GM19035 (cell line): ENCODE measurements around the gene ZC3H7A.

ENCODE experiments used
- ATAC-seq: cut with Tn5 transposase; IDR thresholded peaks from one replicate; pipeline ENCODE4 v1.9.1; 2021; ENCODE audit not compliant: unreplicated experiment

Gene ZC3H7A

DNA sequence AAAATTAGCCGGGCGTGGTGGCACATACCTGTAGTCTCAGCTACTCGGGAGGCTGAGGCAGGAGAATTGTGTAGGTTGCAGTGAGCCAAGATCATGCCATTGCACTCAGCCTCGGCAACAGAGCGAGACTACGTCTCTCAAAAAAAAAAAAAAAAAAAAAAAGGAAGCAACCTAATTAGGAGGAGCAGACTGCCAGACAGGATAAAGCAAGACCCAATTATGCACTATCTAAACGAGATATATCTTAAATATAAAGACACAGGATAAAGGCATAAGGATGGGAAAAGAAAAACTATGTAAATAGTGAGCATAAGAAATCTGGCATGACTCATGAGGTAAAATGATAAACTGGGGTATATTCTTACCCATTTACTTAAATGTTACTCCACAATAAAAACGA is 59.3 kb downstream of the ZC3H7A start:
- ATAC-seq: no peak

DNA sequence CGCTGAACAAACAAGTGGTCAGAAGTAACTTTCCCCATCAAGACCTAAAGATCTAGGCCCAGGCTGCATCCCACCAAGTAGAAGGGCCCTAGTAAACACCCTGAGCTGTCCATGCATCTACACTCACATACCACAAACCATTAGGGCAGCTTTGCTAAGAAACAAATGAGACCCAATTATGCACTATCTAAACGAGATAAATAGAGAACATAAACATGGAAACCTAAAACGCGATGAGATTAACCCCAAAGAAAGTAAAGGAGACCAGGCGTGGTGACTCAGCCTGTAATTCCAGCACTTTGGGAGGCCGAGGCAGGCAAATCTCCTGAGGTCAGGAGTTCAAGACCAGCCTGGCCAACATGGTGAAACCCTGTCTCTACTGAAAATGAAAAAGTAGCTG is 60.2 kb downstream of the ZC3H7A start:
- ATAC-seq: no peak

DNA sequence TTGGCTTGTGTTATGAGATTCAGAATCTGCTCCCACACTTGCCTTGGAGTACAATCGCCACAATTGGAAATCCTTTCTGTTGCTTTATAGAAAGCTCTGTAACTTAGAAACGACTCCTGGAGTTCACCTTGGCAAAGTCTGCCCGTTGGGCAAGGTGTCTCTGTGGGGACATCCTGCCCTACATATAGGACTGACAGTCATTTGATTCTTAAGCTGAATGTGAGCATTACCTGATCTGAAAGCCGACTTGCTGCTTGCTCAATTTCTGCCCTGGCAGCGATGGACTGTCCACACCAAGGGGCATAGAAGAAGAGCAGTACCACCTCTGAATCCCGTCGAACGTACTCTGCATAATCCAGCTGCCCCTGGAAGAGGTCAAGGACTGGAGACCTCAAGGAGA is 61.3 kb downstream of the ZC3H7A start:
- no peak for ATAC-seq

DNA sequence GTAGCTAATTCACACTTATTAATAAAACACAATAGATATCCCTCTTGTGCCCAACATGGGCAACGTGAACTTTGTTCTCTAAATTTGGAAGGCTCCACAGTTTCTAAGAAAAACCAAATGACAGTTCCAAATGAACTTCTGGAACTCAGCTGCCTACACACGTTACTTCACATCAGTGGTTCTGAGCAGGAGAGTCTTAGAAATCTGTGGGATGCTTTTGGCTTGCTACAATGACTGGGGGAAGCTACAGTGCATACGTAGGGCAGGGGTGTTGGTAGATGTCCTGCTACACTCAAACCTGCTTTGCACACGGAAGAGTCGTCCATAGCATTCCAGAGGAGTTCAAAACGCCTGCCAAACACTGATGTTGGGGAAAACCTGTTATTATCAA is 62.4 kb downstream of the ZC3H7A start:
- no peak for ATAC-seq

DNA sequence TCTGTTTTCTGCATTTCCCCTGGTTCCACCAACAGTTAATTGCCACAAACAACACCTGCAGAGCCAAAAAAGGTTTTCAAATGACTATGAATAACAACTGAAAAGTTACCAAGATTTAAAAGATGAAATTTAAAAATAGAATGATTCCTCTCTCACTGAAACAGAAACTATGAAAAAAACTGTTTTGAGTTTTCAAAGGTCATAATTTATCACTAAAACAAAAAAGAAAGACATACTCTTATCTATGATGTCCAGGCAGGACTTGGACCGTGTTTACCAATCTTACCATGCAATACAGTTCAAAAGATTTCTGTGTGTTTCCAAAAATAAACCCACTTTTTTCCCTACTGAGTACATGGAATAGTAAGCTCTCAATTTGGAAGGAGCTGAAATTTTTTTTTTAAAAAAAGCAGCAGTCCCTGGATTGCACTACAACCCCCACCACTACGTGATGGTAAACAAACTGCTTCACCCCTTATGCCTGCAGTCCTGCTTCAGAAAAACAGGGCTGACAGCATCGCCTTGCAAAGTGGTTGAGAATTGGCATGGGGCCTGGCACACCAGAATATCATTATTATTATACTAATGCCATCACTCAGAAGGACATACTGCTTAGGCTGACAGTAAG is 62.9 kb downstream of the ZC3H7A start:
- ATAC-seq: peak; percentile 57

DNA sequence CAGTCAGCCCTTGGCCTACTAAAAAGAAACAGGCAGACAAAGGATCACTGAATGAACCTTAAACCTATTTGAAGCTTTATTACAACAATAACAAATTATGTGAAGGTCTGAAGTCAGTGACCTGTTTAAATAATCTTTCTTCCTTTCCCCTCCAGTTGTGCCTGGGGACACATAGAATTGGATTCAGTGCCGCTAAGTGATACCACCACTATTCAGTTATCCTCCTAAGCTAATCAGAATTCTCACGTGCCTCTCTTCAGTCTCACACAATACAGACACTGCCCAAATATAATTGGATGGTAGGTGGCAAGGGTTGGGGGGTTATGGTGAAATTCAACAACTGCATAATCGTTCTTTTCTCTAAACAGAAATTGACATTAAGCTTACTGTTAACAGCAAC is 65.8 kb downstream of the ZC3H7A start:
- ATAC-seq: no peak

DNA sequence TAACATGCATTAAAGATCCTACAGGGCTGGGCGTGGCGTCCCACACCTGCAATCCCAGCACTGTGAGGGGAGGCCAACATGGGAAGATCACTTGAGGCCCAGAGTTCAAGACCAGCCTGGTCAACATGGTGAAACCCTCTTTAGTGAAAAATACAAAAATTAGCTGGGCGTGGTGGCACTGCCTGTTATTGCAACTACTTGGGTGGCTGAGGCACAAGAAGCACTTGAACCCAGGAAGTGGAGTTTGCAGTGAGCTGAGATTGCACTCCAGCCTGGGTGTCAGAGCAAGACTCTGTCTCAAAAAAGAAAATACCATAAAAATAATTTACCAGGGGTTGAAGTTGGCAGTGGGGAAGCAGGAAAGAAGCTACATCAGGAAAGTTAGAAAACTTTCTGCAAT is 67.3 kb downstream of the ZC3H7A start:
- ATAC-seq: no peak

DNA sequence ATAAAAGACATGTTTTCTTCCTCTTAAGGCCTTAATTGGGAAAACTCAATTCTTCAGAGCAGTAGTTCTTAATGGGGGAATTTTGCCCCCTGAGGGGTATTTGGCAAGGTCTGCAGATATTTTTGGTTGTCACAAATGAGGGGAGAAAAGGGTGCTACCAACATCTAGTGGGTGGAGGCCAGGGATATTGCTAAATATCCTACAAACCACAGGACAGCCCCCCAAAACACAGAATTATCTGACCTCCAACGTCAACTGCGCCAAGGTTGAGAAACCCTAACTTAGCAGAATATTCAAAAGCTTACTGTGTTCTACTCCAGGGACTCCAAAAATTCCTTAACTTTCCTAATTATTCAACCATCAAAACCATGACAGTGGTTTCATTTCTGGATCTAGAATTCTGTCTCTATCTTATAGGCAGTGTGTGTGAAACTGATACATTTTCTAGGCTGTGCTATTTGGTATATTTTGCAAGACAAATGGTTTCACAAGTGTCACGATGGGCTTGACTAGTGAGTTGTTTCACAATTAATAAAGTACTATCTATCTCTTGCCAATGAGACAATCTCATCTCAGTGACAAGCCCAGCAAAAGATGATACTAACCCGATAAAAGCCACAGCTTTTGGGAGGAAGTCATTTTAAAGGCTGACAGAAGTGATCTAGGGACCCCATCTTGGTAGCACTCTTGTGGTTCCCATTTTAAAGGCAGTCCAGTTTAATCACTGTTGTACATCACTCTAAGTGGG is 69.1 kb downstream of the ZC3H7A start:
- ATAC-seq: no peak

DNA sequence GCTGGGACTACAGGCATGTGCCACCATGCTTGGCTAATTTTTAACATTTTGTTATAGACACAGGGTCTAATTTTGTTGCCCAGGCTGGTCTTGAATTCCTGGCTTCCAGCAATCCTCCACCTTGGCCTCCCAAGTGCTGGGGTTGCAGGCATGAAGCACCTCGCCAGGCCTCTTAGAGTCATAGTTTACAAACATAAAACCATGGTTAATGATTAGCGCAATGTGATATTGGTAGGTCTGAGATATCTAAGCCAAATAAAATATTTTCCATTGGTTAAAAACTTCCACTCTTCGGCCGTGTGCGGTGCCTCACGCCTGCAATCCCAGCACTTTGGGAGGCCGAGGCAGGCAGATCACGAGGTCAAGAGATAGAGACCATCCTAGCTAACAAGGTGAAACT is 71.0 kb downstream of the ZC3H7A start:
- no peak for ATAC-seq

DNA sequence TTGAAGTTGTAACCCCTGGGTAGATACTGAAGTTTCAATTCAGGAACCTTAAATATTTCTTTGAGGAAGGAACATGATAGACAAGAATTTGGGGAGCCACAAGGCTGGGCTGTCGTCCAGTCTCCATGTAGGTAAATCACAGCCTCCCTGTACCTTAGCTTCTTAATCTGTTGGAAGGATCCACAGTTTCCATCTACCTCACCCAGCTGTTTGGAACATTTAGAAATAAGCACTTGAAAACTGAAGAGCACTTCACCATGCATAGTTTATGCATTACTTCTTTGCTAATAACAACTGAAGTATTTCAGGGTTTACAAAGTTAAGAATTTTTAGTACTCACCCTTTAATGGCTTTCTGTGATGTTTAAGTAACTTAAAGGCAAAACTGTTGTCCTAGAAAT is 71.6 kb downstream of the ZC3H7A start:
- no peak for ATAC-seq

DNA sequence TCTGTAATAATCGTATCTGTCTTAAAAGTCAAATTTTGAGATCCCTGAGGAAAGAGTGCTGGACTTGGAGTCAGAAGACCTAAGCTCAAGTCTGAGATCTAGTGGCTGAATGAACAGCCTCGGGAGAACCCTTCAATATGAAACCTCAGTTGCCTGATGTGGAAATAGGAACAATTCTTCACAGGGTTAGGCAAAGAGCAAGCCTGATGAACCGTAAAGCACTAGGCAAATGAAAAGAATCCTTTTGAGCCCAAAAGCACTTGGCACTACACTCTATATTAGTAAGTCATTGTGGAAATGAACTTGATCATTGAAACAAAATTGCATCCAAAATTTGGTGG is 74.6 kb downstream of the ZC3H7A start:
- ATAC-seq: no peak

DNA sequence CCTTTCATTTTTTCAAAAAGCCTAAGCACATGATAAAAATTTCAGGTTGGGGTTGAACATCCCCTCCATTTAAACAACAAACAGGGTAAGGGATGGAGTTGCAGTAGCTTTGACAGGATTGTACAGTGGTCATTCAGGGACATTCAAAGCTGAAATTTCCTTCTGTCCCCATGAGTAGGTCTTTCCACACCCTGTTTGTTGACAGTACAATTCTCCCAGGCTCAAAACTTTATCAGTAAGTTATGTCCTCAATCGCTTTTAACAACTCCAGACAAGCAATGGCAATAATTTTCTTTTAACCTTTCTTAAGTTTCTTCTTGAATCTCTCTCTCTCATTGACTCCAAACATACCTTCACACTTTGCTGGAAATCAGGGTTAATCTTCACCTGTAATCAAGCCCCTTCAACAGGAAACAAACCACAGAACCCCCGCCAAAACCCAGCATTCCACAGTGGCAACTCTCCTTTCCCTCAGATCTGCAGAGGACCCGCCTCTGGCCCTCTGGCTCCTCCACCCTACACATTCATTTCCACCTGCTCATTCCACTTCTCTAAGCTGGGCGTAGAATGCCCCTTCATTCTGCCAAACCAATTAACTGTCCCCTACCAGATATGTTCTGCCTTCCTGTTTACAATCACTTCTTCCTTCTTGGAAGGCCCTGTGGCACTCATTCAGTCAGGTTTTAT is 75.1 kb downstream of the ZC3H7A start:
- no peak for ATAC-seq

DNA sequence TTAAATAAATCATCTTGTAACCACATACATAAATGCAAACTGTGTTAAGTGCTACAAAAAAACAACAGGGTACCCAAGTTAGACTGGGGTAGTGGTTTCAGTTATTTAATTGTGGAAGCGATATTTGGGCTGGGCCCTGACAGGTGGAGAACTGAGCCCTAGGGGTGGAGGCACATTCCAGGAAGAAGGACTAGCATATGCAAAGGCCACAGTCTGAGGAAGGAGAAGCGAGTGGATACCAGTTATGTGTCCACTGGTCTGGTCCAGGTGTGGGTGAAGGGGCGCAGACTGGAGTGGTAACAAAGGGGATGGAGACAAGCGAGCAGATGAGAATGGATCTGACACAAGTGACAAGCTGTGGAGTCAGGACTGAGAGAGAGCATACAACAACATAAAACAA is 77.3 kb downstream of the ZC3H7A start:
- no peak for ATAC-seq

DNA sequence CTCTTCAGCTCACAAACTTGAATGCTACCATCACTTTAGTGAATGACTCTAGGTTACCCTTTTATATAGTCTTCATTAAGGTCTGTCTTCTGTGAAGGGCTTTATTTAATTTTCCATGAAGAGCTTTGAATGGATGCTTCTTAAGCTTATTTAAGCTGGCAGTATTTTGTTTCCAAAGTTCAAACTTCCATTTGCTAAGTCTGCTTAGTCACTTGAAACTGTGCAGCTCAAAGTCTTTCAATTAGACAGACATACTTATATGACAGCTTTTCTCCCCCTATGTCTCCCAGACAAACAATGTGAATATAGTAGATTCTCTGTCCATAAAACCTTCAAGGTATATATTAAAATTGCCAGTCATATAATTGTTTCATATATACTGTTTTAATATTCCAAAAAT is 77.9 kb downstream of the ZC3H7A start:
- ATAC-seq: no peak

DNA sequence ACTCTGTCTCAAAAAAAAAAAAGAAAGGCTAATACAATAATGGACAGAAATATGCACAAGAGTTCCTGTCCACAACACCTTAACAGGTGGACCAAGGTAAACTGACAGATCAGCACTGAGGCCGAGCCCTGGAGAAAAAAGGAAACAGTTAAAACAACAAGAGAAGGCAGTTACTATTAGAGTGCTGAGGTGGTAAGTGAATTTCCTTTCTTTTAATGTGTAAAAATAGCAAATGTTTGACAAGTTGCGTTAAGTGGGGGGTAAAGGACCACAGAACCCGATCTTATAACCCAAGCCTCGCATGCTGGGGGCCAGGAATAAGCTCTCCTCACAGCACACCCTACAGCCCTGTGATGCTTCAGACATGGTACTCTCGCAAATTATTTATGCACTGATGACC is 79.2 kb downstream of the ZC3H7A start:
- ATAC-seq: no peak

DNA sequence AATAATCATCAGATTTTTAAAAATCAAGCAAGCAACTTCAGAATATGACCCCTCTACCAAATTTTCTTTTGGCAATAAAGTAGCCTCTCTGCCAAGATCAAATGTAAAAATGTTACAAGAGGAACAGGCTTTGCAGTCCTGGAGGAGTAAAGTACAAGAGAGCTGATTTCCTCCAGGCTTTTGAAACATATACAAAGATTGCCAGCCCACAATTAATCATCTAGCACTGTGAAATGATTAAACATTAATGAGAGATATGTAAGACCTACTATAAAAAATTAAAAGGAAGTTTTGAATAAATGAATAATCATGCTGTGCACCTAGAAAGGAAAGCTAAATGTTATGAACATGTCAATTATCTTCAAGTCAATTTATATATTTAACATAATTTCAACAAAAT is 80.7 kb downstream of the ZC3H7A start:
- no peak for ATAC-seq

DNA sequence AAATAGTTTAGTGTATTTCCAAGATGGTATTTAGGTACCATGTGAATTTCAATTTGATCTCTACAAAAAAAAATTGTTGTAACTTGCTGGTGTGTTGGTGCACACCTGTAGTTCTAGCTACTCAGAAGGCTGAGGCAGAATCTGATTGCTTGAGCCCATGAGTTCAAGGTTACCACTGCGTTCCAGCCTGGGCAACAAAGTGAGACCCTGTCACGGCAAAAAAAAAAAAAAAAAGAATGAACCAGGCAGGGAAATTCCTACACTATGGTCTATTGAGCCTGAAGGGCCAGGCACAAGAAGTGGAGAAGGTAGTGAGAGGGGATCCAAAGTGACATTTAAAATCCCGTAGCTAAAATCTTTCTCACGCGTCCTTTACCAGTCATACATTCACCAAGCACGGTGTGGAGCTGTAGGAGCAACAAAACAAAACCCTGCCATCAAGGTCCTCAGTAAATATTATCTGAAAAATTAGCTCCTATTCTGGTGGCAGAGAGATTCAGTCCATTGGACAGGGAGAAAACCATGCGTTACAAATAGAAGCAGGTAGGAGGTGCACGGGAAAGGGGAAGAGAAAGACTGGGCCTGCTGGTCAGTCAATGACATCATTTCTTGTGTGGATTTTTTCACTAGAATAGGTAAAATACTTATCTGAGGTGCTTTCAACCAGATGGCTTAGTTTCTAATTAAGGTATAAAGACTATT is 81.7 kb downstream of the ZC3H7A start:
- ATAC-seq: no peak

DNA sequence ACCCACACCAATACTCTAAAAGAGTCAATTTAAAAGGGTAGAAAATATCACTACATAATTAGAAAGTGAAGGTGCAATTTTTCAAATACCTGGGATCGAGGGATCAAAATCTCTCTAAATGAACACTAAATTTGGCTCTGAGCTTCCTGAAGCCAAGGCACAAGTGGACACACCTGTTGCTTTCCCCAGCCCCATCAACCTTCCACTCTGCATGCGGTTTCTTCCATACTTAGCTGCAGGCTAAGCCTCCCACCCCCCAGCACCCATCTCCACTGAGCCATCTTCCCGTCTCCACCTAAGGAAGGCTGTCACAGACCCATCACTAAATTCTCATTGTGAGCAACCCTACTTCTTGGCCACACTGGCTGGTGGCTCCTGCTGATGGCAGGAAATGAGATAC is 84.9 kb downstream of the ZC3H7A start:
- no peak for ATAC-seq

DNA sequence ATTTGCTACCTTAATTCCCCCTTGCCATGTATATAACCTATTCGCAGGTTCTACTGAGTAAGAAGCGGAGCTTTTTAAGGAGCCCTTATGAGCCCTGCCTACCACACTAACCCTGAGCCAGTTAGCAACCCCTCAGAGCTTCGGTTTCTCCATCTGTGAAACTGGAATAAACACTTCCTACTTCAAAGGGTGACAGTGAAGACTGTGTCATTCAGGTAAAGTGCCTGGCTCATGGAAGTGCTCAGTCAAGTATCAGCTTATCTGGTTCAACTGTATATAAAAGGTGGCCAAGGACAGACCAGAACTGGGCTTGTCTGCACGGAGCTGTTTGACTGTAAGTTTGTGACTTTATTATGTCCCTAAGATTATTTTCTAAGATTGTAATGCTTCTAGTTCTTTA is 85.4 kb downstream of the ZC3H7A start:
- ATAC-seq: no peak

DNA sequence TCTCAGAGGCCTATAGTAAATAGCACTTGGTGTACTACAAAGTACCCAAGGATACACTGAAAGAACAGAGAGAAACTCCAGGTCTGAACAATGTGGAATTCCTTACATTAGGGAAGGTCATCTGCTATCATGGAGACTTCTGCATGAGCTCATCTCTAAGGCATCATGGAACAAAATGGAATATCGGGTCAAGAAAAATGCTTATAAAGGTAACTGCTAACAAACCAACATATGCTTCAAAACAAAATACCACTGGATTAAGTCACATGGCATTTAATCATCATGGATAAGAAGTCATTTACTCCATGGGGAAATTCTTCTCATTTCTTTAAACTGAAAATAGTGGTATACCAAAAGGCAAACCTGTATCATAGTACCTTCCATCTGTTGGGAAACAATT is 88.6 kb downstream of the ZC3H7A start:
- ATAC-seq: no peak

DNA sequence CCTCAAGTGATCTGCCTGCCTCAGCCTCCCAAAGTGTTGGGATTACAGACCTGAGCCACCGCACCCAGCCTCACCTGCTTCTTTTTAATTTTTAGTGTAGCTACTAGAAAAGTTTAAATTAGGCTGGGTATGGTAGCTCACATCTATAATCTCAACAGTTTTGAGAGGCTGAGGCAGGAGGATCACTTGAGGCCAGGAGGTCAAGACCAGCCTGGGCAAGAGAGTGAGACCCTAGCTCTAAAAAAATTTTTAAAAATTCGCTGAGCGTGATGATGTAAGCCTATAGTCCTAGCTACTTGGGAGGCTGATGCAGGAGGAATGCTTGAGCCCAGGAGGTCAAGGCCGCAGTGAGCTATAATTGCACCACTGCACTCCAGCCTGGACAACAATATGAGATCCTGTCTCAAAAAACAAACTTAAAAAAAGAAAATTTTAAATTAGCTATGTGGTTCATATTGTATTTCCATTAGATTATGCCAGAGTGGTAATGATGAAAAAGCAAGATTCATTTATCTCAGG is 89.3 kb downstream of the ZC3H7A start:
- no peak for ATAC-seq
